Measurements from ENCODE around the gene NAP1L5. TPM values are rescaled to one million over a fixed set of nuclear protein-coding genes. Genes with fewer than 3 reads are reported as not detected.

NAP1L5 gene
- polyA plus RNA-seq, 2 of the 4 experiments (the other 2 are of a cell fraction) = 2.4 to 3.0 TPM

GRCh38 chr4:88713782-88714181 is 16.2 kb upstream of the NAP1L5 start:
- Histone ChIP-seq H3K27ac (no peak overlapping the region), H3K4me1 (no peaks in the 10 kb centered on the region), H3K4me2 (no peak overlapping the region), H3K4me3 (no peak overlapping the region), H3K9me3 (no peaks in the 10 kb centered on the region)
- WGBS (ENCODE audit: missing lambda C conversion rate) = 95% methylated on average over 1 of the region's 1 CpG
- ChIA-PET CTCF (interaction anchor here (0.6 to 1.0 kb wide), 2 partner anchors 71 to 294 kb away, joined by 3 read pairs; no protein-coding TSS in a partner anchor), POLR2A (no interaction called here)
- DNase-seq (ENCODE audit: low read depth in 1 of 2, low spot score in 1 of 2) (no peak), ATAC-seq (no peak), FAIRE-seq (no peak)
- TF ChIP-seq REST (IDR thresholded peaks at IDR 0.05) (no peak), BHLHE40 (IDR thresholded peaks at IDR 0.05; ENCODE audit: low read depth, low read length) (no peak), HOXB13 (CRISPR knock-in tag; IDR thresholded peaks at IDR 0.05; ENCODE audit: low read depth) (no peak), RNF2 (IDR thresholded peaks at IDR 0.05; ENCODE audit: borderline replicate concordance, low read depth) (no peak), TFCP2L1 (CRISPR knock-in tag; IDR thresholded peaks at IDR 0.05) (no peak), RARB (CRISPR knock-in tag; IDR thresholded peaks at IDR 0.05) (no peak), ZNF302 (CRISPR knock-in tag; IDR thresholded peaks at IDR 0.05) (no peak), HOXB5 (CRISPR knock-in tag; IDR thresholded peaks at IDR 0.05) (no peak), EHF (CRISPR knock-in tag; IDR thresholded peaks at IDR 0.05) (no peak), EP300 (IDR thresholded peaks at IDR 0.05) (no peak), RFX5 (IDR thresholded peaks at IDR 0.05) (no peak), SMC3 (IDR thresholded peaks at IDR 0.05) (no peak), ESRRA (IDR thresholded peaks at IDR 0.05; ENCODE audit: borderline replicate concordance, low read length) (no peak), FOXS1 (CRISPR knock-in tag; IDR thresholded peaks at IDR 0.05) (no peak), ZFP36 (IDR thresholded peaks at IDR 0.05; ENCODE audit: borderline replicate concordance, partially characterized antibody) (no peak), MAX (IDR thresholded peaks at IDR 0.05) (no peak), PBX3 (IDR thresholded peaks at IDR 0.05) (no peak)

GRCh38 chr4:88709989-88710388 is 12.4 kb upstream of the NAP1L5 start:
- Histone ChIP-seq H3K4me2 (no peak overlapping the region), H3K4me3 (no peak overlapping the region), H3K27ac (no peak overlapping the region), H3K9me3 (no peaks in the 10 kb centered on the region), H3K4me1 (peaks cover 10% of the 10 kb centered on the region)
- no peak for FAIRE-seq
- ATAC-seq = no peak
- DNase-seq (ENCODE audit: low read depth in 1 of 2, low spot score in 1 of 2) = no peak
- WGBS (ENCODE audit: missing lambda C conversion rate) = 94% methylated on average over 1 of the region's 1 CpG
- no peak for TF ChIP-seq TFCP2L1 (CRISPR knock-in tag; IDR thresholded peaks at IDR 0.05)
- no peak for TF ChIP-seq CTCF (IDR thresholded peaks at IDR 0.05)
- no peak for TF ChIP-seq RCOR1 (IDR thresholded peaks at IDR 0.05; ENCODE audit: low read depth, low read length)
- TF ChIP-seq RFX5 (IDR thresholded peaks at IDR 0.05) = no peak
- no peak for TF ChIP-seq ZFP36 (IDR thresholded peaks at IDR 0.05; ENCODE audit: borderline replicate concordance, partially characterized antibody)
- TF ChIP-seq ZSCAN20 (CRISPR knock-in tag; IDR thresholded peaks at IDR 0.05) = no peak
- no peak for TF ChIP-seq HOXB13 (CRISPR knock-in tag; IDR thresholded peaks at IDR 0.05; ENCODE audit: low read depth)
- no peak for TF ChIP-seq HOXA7 (CRISPR knock-in tag; IDR thresholded peaks at IDR 0.05)
- CTCF ChIA-PET = interaction anchor here (1.2 kb wide), 1 partner anchor 51 kb away, joined by 3 read pairs; no protein-coding TSS in a partner anchor
- POLR2A ChIA-PET = no interaction called here

Data from A549 (cell line).